GM19240 (cell line): ENCODE data around the gene LSM5.
"Not testable (repeated sequence)": the region's sequence is repeated elsewhere in the genome, so short reads cannot be mapped to it uniquely, and the experiment has no call there.

Experiments
- DNase-seq: peaks from one replicate; pipeline ENCODE4 v3.0.0; 2011; ENCODE audit warnings: low spot score; ENCODE audit not compliant: insufficient read length

LSM5 gene

GRCh38 chr7:32506266-32507054 is 16.3 kb upstream of the LSM5 start:
- DNase-seq: no peak

DNA sequence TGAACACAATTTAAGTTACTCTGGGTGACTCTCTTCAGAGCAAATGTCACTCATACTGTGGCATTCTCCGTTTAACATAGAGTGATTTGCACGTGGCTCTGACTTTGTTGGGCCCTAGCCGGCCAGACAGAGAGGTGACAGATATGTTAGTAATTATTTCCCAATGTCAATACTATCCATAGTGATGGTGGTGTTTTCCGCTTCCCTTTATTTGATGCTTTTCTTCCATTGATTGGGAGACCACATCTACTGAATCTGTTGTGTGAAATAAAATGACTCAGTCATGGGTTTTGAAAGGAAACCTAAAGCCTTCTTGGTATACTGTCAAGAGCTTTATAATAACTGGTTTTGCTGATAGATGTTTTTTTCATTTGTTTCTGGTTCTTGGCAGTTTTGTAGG is 12.5 kb upstream of the LSM5 start:
- no peak for DNase-seq

DNA sequence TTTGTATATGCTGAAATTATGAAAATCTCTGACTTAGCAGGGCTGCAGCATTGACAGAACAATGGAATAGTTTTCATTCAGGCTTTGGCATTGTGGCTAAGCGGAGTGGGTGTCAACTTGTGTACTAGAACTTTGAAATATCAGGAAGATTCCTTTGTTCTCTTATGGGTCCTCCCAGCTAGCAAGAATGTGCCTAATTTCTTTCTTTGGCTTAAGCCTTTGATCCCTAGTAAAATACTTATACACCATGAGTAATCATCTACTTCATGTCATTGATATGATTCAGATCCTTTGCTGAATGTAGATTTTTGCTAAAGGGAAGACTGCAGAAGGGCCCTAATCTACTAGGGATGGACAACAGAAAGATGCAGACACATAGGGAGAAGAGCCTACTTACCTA is 11.3 kb upstream of the LSM5 start:
- DNase-seq: no peak

DNA sequence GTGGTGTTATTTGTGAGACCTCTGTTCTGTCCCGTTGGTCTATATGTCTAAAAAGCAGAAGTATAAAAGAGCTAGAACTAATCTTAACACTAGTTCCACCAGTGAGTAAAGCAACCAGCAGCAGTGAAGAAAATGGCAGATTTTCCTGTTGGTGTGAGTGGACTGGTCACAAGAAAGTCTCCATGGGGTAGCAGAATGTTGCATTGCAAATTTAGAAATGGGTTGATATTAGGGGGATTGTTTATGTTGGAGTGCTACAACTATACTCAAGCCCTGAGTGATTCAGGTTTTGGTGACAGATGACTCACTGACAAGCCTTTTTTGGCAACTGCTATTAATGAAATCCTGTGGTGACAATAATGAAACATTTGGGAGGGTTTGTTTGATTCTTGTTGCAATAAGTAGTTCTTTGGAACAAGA is 10.8 kb upstream of the LSM5 start:
- DNase-seq: no peak

- DNase-seq: not testable (repeated sequence)
Observed at GRCh38 chr7:32500216-32500615, 10.0 kb upstream of the LSM5 start.

GRCh38 chr7:32499755-32500154 is 9.6 kb upstream of the LSM5 start:
- DNase-seq: not testable (repeated sequence)

DNA sequence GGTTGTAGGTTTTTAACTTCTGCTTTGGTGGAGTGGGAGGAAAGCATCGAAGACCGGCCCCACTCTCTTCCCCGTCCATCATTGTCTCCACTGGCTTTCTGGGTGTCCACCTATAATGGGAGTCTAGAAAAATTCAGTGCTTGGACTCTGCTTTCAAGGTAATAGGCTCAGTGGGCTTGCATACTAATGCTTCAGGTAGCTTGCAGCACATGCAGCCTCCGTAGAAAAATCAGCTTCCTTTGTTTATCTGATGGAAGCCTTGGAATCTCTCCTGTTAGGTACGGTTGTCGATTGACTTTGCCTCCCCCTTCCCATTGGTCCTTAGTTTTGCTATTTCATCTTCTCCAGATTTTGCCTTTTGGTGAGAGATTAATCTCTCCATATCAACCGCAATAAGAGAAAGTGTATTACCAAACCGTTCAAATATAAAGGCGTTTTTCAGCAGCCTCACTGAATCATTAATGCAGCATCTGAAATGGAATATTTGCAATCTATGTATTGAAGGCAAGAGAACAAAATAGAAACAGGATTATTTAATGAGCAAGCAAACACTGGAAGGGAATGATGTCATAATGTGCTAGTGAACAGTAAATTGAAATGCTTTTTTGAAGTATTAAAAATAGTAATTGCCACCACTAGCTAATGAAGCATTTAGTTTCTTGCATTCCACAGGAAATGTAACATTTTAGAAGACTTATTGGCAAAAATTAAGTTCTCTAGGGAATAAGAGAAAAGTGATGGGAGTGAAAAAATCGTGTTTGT is 6.1 kb upstream of the LSM5 start:
- DNase-seq: no peak

- peak; percentile 51 for DNase-seq
Observed at GRCh38 chr7:32495298-32496051, 5.3 kb upstream of the LSM5 start, which contains the start of gene AVL9. AVL9 (plus strand) TSS chr7:32495489; CDS start chr7:32495710, 221 bp downstream.

DNA sequence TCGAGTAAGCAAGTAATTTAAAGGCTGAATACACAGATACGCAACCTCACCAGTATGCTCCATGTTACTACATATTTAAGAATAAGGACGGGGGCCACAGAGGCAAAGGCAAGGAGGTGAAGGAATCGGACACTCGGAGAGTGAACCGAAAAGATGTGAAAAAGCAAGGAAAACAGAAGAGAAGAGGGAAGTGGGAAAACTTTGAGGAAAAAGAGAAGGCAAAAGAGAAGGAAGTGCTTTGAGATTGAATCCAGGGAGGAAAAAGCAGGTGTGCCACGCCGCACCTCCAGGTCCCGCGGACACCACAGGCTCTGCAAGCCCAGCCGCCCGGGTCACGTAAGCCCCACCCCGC is 4.7 kb upstream of the LSM5 start:
- no peak for DNase-seq

DNA sequence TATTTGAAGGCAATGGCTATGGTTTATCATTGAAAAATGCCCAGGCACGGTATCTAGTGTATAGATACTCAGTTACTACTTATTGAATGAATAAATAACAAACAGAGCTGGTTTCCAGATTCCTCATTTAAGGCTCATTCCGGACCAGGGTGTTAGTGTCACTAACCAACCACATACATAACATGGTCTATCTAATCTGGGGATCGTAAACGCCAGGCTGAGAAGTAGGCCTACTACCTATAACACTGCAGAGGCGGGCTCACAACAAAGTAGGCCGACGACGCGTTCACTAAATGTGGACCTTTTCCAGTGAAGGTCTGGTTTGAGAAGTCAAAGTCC is 423 bp downstream of the LSM5 start:
- no peak for DNase-seq

DNA sequence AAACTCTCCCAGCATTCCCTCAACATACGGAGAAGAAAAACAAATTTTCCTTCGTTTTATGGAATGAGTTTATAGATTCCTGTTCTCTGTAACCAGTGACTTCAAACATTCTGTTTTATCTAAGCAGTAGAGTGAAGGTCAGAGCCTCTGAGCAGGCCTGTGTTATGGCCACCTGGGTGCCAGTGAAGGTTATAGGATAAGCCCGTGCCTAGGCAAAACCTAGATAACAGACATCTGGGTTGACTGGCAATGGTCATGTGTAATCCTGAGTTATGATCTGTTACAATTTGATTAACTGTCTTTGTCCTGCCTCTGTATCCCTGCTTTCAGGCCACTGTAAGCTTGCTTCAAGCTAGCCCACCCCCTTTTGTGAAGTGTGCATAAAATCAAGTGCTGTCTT is 8.3 kb downstream of the LSM5 start:
- DNase-seq: no peak

- no peak for DNase-seq
Observed at GRCh38 chr7:32481176-32481575, 9.0 kb downstream of the LSM5 start.

DNA sequence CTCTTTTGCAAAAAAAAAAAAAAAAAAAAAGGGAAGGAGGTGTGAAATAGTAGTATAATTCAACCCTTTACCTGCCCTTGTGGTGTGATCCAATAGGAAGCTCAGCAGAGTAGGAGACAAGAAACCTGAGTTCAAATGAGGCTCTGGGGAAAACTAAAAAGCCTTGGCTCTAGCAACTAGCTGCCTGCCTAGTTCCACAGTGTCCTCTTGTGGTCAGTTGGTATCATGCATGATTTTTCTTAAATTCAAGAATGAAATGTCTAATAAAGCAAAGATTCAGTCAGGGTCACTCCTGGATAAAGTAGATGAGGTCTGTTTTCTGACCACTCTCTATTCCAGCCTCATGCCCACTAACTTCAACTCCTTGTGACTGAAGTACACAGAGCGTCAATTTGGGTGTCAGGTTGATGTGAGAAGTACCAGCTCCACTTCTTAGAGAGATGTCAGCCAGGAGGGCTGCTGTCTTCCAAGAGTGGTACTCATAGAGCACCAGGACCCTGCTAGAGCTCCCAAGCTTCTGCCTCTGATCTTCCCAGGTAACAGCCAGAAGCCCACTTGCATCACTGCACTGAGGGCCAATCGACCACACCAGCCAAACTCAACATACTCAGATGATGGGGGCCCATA is 10.5 kb downstream of the LSM5 start:
- peak; percentile 29 for DNase-seq

GRCh38 chr7:32477649-32477980 is 12.6 kb downstream of the LSM5 start:
- no peak for DNase-seq

- no peak for DNase-seq
Observed at GRCh38 chr7:32476816-32477648, 13.1 kb downstream of the LSM5 start.

DNA sequence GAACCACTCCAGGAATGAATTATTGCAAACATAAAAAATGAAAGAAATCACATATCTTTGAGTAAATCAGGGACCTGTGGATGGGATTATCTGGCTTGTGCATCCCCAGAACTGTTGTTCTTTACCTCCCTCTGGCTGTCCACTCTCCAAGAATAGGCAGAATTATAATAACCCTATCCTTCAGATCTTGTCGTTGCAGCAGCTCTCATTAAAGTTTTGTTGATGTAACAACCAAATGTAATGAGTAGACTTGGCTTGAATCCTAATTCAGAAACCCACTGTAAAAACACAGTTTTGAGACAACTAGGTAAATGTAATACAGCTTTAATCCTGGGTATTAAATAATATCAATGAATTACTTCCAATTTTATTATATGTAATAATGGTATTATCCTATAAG is 16.2 kb downstream of the LSM5 start:
- no peak for DNase-seq

- DNase-seq: no peak
Observed at GRCh38 chr7:32472015-32472414, 18.2 kb downstream of the LSM5 start.

DNA sequence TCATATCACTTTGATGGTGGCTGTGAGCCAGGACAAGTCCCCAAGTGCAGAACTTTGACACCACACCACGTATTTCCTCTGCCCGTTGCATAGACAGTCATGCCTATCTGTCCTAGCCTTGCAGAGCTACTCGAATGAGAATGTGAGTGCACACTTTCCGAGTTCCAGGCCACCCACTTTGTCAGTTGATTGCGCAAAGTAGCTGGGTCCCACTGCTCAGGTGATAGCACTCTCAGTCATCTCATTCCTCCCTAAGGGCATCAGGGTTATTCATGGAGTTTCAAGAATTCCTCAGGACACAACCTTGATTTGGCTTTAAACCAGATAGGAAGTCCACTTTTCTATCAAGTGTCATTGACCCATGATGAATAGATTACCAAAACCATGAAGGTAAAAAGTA is 19.3 kb downstream of the LSM5 start:
- DNase-seq: no peak

- not testable (repeated sequence) for DNase-seq
Observed at GRCh38 chr7:32470004-32470403, 20.2 kb downstream of the LSM5 start.

- DNase-seq: not testable (repeated sequence)
Observed at GRCh38 chr7:32464641-32465416, 25.4 kb downstream of the LSM5 start.
